Activated gamma-delta T cell (primary cell): ENCODE measurements around the gene ARL14.

Source experiments
- DNase-seq: peaks from one replicate; lab custom pipeline; 2025; lab: John Stamatoyannopoulos, UW

Gene ARL14

DNA sequence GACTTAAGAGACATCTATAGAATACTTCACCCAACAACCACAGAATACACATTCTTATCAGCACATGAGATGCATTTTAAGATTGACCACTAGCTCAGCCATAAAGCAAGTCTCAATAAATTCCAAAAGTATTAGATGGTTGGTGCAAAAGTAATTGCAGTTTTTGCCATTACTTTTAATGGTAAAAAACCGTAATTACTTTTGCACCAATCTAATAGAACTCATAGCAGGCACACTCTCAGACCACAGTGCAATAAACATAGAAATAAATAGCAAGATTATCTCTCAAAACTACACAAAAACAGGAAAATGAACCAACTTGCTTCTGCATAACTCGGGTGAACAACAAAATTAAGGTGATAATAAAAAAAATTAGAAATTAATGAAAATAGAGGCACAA lies 45.4 kb downstream of the ARL14 start:
- no peak for DNase-seq

DNA sequence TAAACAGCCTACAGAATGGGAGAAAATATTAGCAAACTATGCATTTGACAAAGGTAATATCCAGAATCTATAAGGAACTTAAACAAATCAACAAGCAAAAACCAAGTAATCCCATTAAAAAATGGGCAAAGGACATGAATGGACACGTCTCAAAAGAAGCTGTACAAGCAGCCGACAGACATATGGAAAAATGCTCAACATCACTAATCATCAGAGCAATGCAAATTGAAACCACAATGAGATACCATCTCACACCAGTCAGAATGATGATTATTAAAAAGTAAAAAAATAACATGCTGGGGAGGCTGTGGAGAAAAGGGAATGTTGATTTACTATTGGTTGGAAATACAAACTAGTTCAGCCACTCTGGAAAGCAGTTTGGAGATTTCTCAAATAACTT lies 48.4 kb downstream of the ARL14 start:
- DNase-seq, result no peak
